Motor neuron (in vitro differentiated cells): Measurements from ENCODE around the gene EPSTI1. TPM values are rescaled to one million over a fixed set of nuclear protein-coding genes. Genes with fewer than 3 reads are reported as not detected.

Experiments used
- ATAC-seq, 8 experiments: fragments of 200-7000 bp; cut with Tn5 transposase; replicated peaks in 6 of 8; 2 replicates each; pipeline ENCODE4 v1.8.0; 2021; ENCODE audit warnings: mild to moderate bottlenecking in 8 of 8, moderate library complexity in 8 of 8
- H3K27ac ChIP-seq, 2 donors: fragments of 250-450 bp; sonication (Bioruptor Pico); 2 replicates each; pipeline ENCODE4 v1.9.0; 2021; ENCODE audit warnings: antibody characterized with exemption in 2 of 2, mild to moderate bottlenecking in 2 of 2, moderate library complexity in 1 of 2
- H3K4me1 ChIP-seq, 2 donors: fragments of 250-450 bp; sonication (Bioruptor Pico); replicated peaks in 1 of 2; 2 replicates each; pipeline ENCODE4 v1.6.1; 2021; ENCODE audit warnings: antibody characterized with exemption in 2 of 2, mild to moderate bottlenecking in 2 of 2, moderate library complexity in 1 of 2
- H3K4me3 ChIP-seq, 5 donors: fragments of 250-450 bp; sonication (Bioruptor Pico); 2 replicates each; pipeline ENCODE4 v1.9.0; 2021; ENCODE audit warnings: antibody characterized with exemption in 5 of 5, mild to moderate bottlenecking in 5 of 5, moderate library complexity in 4 of 5
- WGBS, 10 experiments: fragments of 450-650 bp; shearing (Covaris generic); methylation state at CpG; one replicate each; pipeline ENCODE4 v1.0.0; 2022; 5-methylcytosine and 5-hydroxymethylcytosine counted together
- in situ Hi-C, 9 experiments: fragments of 400-800 bp; cut with MboI; loops; one replicate each; pipeline ENCODE4 v1.15.0; 2021; ENCODE audit warnings: low sequenced_read_pairs in 9 of 9, low pct_unique_long_range_greater_than_20kb in 2 of 9; ENCODE audit not compliant: unreplicated experiment in 9 of 9
- total RNA-seq, 8 experiments: library from RNA; unstranded; fragments of 300-600 nt; gene quantifications; 2 replicates each; pipeline versions ENCODE4 v1.2.3 to v1.2.4, GENCODE V29; 2022

Gene EPSTI1
- total RNA-seq, 8 experiments from 2014 or later, result 0.05 to 8.8 (median 0.40) TPM

- in situ Hi-C loops, result no loop called here
- 32 to 100% (median 94%) methylated on average over 1 to 10 of the region's 11 CpGs for WGBS, 10 experiments
- ATAC-seq, result no peak
- H3K4me1 ChIP-seq, result no peaks in the 10 kb centered on the region
- no peak overlapping the region for H3K4me3 ChIP-seq
- no peak overlapping the region for H3K27ac ChIP-seq
Measured at GRCh38 chr13:43021926-43022670, 30.1 kb upstream of the EPSTI1 start.

- no peaks in the 10 kb centered on the region for H3K4me1 ChIP-seq
- H3K27ac ChIP-seq, result no peak overlapping the region
- ATAC-seq, result no peak
- in situ Hi-C loops, result no loop called here
- H3K4me3 ChIP-seq, result no peak overlapping the region
- WGBS, 10 experiments, result 0 to 89% (median 55%) methylated on average over 1 of the region's 1 CpG; no CpG with 5 or more reads in 2 of the 10 experiments
Measured at GRCh38 chr13:43020794-43021193, 28.8 kb upstream of the EPSTI1 start.

GRCh38 chr13:43019811-43020210 lies 27.8 kb upstream of the EPSTI1 start:
- Histone ChIP-seq H3K4me1 (no peaks in the 10 kb centered on the region), H3K27ac (no peak overlapping the region), H3K4me3 (no peak overlapping the region)
- no peak for ATAC-seq
- WGBS, 10 experiments, result 17 to 100% (median 75%) methylated on average over 1 to 2 of the region's 2 CpGs; no CpG with 5 or more reads in 3 of the 10 experiments
- in situ Hi-C loops, result no loop called here

- WGBS, 10 experiments, result 39 to 100% (median 78%) methylated on average over 1 to 5 of the region's 5 CpGs
- Histone ChIP-seq H3K27ac (no peak overlapping the region), H3K4me3 (no peak overlapping the region), H3K4me1 (no peaks in the 10 kb centered on the region)
- no peak for ATAC-seq
- in situ Hi-C loops, result no loop called here
Measured at GRCh38 chr13:43016226-43016625, 24.2 kb upstream of the EPSTI1 start.

GRCh38 chr13:43014162-43014561 lies 22.1 kb upstream of the EPSTI1 start:
- no peak for ATAC-seq
- in situ Hi-C loops, result no loop called here
- WGBS, 10 experiments, result 30 to 88% (median 81%) methylated on average over 2 to 3 of the region's 3 CpGs; no CpG with 5 or more reads in 3 of the 10 experiments
- Histone ChIP-seq H3K4me3 (no peak overlapping the region), H3K4me1 (no peaks in the 10 kb centered on the region), H3K27ac (no peak overlapping the region)

- Histone ChIP-seq H3K27ac (no peak overlapping the region), H3K4me1 (no peaks in the 10 kb centered on the region), H3K4me3 (no peak overlapping the region)
- WGBS, 10 experiments, result 42 to 100% (median 89%) methylated on average over 1 of the region's 1 CpG; no CpG with 5 or more reads in 1 of the 10 experiments
- no peak for ATAC-seq
- in situ Hi-C loops, result no loop called here
Measured at GRCh38 chr13:43009506-43009905, 17.5 kb upstream of the EPSTI1 start.

GRCh38 chr13:43008596-43008995 lies 16.6 kb upstream of the EPSTI1 start:
- ATAC-seq, result no peak
- Histone ChIP-seq H3K27ac (no peak overlapping the region), H3K4me1 (no peaks in the 10 kb centered on the region), H3K4me3 (no peak overlapping the region)
- 44 to 100% (median 88%) methylated on average over 1 to 3 of the region's 3 CpGs; no CpG with 5 or more reads in 1 of the 10 experiments for WGBS, 10 experiments
- in situ Hi-C loops, result no loop called here

- no peaks in the 10 kb centered on the region for H3K4me1 ChIP-seq
- peak in 1 of 8 experiments; percentile 44 for ATAC-seq
- in situ Hi-C loops, result no loop called here
- H3K27ac ChIP-seq, result no peak overlapping the region
- no peak overlapping the region for H3K4me3 ChIP-seq
- WGBS, 10 experiments, result 0 to 79% (median 50%) methylated on average over 1 to 3 of the region's 3 CpGs
Measured at GRCh38 chr13:43006893-43007631, 15.0 kb upstream of the EPSTI1 start.

GRCh38 chr13:43005460-43006236 lies 13.6 kb upstream of the EPSTI1 start:
- H3K27ac ChIP-seq, result no peak overlapping the region
- in situ Hi-C loops, result no loop called here
- no peak for ATAC-seq
- 48 to 100% (median 92%) methylated on average over 1 to 3 of the region's 3 CpGs; no CpG with 5 or more reads in 1 of the 10 experiments for WGBS, 10 experiments
- H3K4me1 ChIP-seq, result no peaks in the 10 kb centered on the region
- no peak overlapping the region for H3K4me3 ChIP-seq

- in situ Hi-C loops, result no loop called here
- ATAC-seq, result no peak
- 90 to 100% (median 93%) methylated on average over 1 to 5 of the region's 6 CpGs; no CpG with 5 or more reads in 4 of the 10 experiments for WGBS, 10 experiments
- no peak overlapping the region for H3K27ac ChIP-seq
- no peak overlapping the region for H3K4me3 ChIP-seq
- no peaks in the 10 kb centered on the region for H3K4me1 ChIP-seq
Measured at GRCh38 chr13:43003729-43004128, 11.7 kb upstream of the EPSTI1 start.

GRCh38 chr13:43003010-43003409 lies 11.0 kb upstream of the EPSTI1 start:
- 83 to 100% (median 94%) methylated on average over 1 to 2 of the region's 2 CpGs; no CpG with 5 or more reads in 2 of the 10 experiments for WGBS, 10 experiments
- in situ Hi-C loops, result no loop called here
- Histone ChIP-seq H3K4me3 (no peak overlapping the region), H3K27ac (no peak overlapping the region), H3K4me1 (no peaks in the 10 kb centered on the region)
- ATAC-seq, result no peak

GRCh38 chr13:43002021-43002420 lies 10.0 kb upstream of the EPSTI1 start:
- 60 to 100% (median 100%) methylated on average over 1 to 2 of the region's 2 CpGs; no CpG with 5 or more reads in 1 of the 10 experiments for WGBS, 10 experiments

GRCh38 chr13:43000676-43001075 lies 8.6 kb upstream of the EPSTI1 start:
- no peak overlapping the region for H3K4me3 ChIP-seq
- no peaks in the 10 kb centered on the region for H3K4me1 ChIP-seq
- no peak overlapping the region for H3K27ac ChIP-seq
- ATAC-seq, result no peak
- in situ Hi-C loops, result no loop called here
- WGBS, 10 experiments, result 50 to 100% (median 73%) methylated on average over 2 to 4 of the region's 4 CpGs; no CpG with 5 or more reads in 1 of the 10 experiments

More at GRCh38 chr13:43002021-43002420, 10.0 kb upstream of the EPSTI1 start:
- no peak for ATAC-seq
- in situ Hi-C loops, result no loop called here
- Histone ChIP-seq H3K4me1 (no peaks in the 10 kb centered on the region), H3K27ac (no peak overlapping the region), H3K4me3 (no peak overlapping the region)
